ENCODE measurements around the gene ATXN2. TPM values are rescaled to one million over a fixed set of nuclear protein-coding genes. Genes with fewer than 3 reads are reported as not detected.
A peak's percentile ranks its signal among the peaks of the same experiment; 100 is the strongest.

Gene ATXN2
- total and polyA plus RNA-seq, 9 of the 15 experiments (the other 6 are each of a cell fraction or from before 2014, with no cell fraction given) = 16.8 to 67.8 (median 29.3) TPM

- TF ChIP-seq SMARCE1 (IDR thresholded peaks at IDR 0.05) = 0 out of 2 replicates have a peak, but pooled peaks have one; percentile 23
Observed at GRCh38 chr12:111570084-111570961, 28.8 kb downstream of the ATXN2 start (continued).

DNA sequence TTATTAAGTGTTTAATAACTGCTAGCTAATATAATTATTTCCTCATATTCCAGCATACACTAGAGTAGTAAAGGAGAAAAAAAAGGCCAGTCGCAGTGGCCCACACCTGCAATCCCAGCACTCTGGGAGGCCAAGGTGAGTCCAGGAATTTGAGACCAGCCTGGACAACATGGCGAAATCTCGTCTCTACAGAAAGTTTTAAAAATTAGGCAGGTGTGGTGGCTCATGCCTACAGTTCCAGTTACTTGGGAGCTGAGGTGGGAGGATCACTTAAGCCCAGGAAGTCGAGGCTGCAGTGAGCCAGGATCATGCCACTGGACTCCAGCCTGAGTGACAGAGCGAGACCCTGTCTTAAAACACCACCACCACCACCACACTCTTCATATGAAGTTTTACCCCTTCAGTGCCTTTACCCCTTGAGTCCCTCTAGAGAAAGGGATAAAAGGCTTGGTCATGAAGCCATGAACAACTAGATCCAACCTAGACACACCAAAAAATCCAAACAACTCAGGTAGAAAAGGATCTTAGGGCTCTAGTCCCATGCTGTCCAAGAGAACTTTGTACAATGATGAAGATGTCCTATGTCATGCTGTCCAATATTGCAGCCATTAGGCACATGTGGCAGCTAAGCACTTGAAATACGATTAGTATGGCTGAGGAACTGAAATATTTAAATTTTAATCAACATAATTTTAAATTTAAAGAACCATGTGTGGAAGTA lies 29.6 kb downstream of the ATXN2 start:
- Histone ChIP-seq H3K4me3 (no peak overlapping the region), H4K20me1 (replicated peaks; ENCODE audit: control insufficient read depth, insufficient read depth, low read length) (peaks cover 7% of the 10 kb centered on the region; the same call in 1 of the 2 replicates), H3K9me1 (ENCODE audit: control insufficient read depth, insufficient read depth, low read length) (peaks cover 4% of the 10 kb centered on the region), H2AFZ (ENCODE audit: low read depth, low read length) (no peak overlapping the region), H3K36me3 (ENCODE audit: control insufficient read depth, insufficient read depth, low read length) (peaks cover 39% of the 10 kb centered on the region), H3K79me2 (ENCODE audit: control insufficient read depth, insufficient read depth, low read length) (peaks cover 82% of the 10 kb centered on the region), H3K27ac (ENCODE audit: extremely low read depth, low read depth, low read length) (peak overlapping the region; percentile 57), H3K9ac (ENCODE audit: insufficient read depth in 1 of 2, low read depth in 2 of 2, low read length in 2 of 2) (peak overlapping the region in 1 of 2 experiments; percentile 69; a peak in 1 of 4 replicates), H3K27me3 (ENCODE audit: control insufficient read depth in 2 of 2, insufficient read depth in 2 of 2, low read length in 2 of 2) (no peaks in the 10 kb centered on the region), H3K4me1 (replicated peaks in 1 of 2; ENCODE audit: control insufficient read depth in 2 of 2, insufficient read depth in 2 of 2, low read length in 2 of 2) (peaks cover 3 to 25% of the 10 kb centered on the region in 2 experiments; a peak in 4 of 5 replicates), H3K9me3 (replicated peaks; ENCODE audit: control insufficient read depth, insufficient read depth, low read depth, low read length) (no peaks in the 10 kb centered on the region), H3K4me2 (ENCODE audit: insufficient read depth, low read length) (peak overlapping the region; percentile 23; the same call in 1 of the 2 replicates)
- in situ Hi-C loops (cut with MboI) (no loop called here), intact Hi-C loops (cut with micrococcal nuclease) (no loop called here)
- CTCF ChIA-PET (ENCODE audit: low intra/inter-chr PET ratio) = interaction anchor here (0.6 kb wide), 1 partner anchor 174 kb away, joined by 4 read pairs; no protein-coding TSS in a partner anchor
- POLR2A ChIA-PET = interaction anchor here (0.8 to 1.8 kb wide), 3 partner anchors 9 to 68 kb away, joined by 3 to 6 read pairs (median 3); no protein-coding TSS in a partner anchor
- BruUV-seq (replicated peaks) = no TSS peak
- DNase-seq (ENCODE audit: extremely low read depth in 1 of 4, low spot score in 3 of 4) (no peak), ATAC-seq (peak; percentile 45), FAIRE-seq (no peak)
- 86% methylated on average over 5 of the region's 6 CpGs for WGBS (ENCODE audit: insufficient coverage, low coverage, missing lambda C conversion rate)
- TF ChIP-seq CUX1 (CRISPR knock-in tag; IDR thresholded peaks at IDR 0.05) = no peak
- 0 out of 2 replicates have a peak, but pooled peaks have one; percentile 28 for TF ChIP-seq NR2C2 (CRISPR knock-in tag; IDR thresholded peaks at IDR 0.05)
- no peak for TF ChIP-seq NR2C2 (tag; IDR thresholded peaks at IDR 0.05)

Measured in K562 (cell line).